Astrocyte of the cerebellum (primary cell): ENCODE measurements around the gene THEM5.
"Not testable (repeated sequence)": the region's sequence is repeated elsewhere in the genome, so short reads cannot be mapped to it uniquely, and the experiment has no call there.

ENCODE experiments used
- DNase-seq: peaks from one replicate; pipeline ENCODE4 v3.0.0-alpha.2; 2011; ENCODE audit warnings: low read depth
- H3K4me3 ChIP-seq: 2 replicates; pipeline ENCODE4 v1.5.1; 2011; ENCODE audit warnings: mild to moderate bottlenecking, low read depth, low read length, moderate library complexity
- CTCF ChIP-seq: IDR thresholded peaks from 2 replicates; pipeline ENCODE4 v1.5.1; 2012; ENCODE audit warnings: low read length, low read depth, moderate library complexity, mild to moderate bottlenecking; ENCODE audit errors: missing control alignments
- in situ Hi-C: cut with HindIII; loops from 2 replicates; pipeline ENCODE4 v1.10.0; 2017; ENCODE audit warnings: low sequenced_read_pairs

Gene THEM5

GRCh38 chr1:151855933-151856332 is 2.4 kb upstream of the THEM5 start:
- TF ChIP-seq CTCF, result no peak
- in situ Hi-C loops, result no loop called here

GRCh38 chr1:151855516-151855915 is 2.0 kb upstream of the THEM5 start:
- H3K4me3 ChIP-seq, DNase-seq, in situ Hi-C loops: not testable (repeated sequence)

More at GRCh38 chr1:151855933-151856332, 2.4 kb upstream of the THEM5 start:
- H3K4me3 ChIP-seq, result no peak overlapping the region
- no peak for DNase-seq

GRCh38 chr1:151854658-151855057 is 1.1 kb upstream of the THEM5 start:
- in situ Hi-C loops, result no loop called here
- no peak for DNase-seq
- no peak overlapping the region for H3K4me3 ChIP-seq
- no peak for TF ChIP-seq CTCF

GRCh38 chr1:151852733-151853132 is 779 bp downstream of the THEM5 start:
- no peak overlapping the region for H3K4me3 ChIP-seq
- DNase-seq, result no peak
- TF ChIP-seq CTCF, result no peak
- in situ Hi-C loops, result no loop called here

- in situ Hi-C loops, result no loop called here
- TF ChIP-seq CTCF, result no peak
- DNase-seq, result no peak
- H3K4me3 ChIP-seq, result no peak overlapping the region
These were observed 1.6 kb downstream of the THEM5 start for GRCh38 chr1:151851886-151852285.

GRCh38 chr1:151849871-151850270 is 3.6 kb downstream of the THEM5 start:
- in situ Hi-C loops, result no loop called here
- no peak for TF ChIP-seq CTCF
- no peak overlapping the region for H3K4me3 ChIP-seq
- no peak for DNase-seq

GRCh38 chr1:151849126-151849525 is 4.4 kb downstream of the THEM5 start:
- no peak overlapping the region for H3K4me3 ChIP-seq
- in situ Hi-C loops, result no loop called here
- no peak for TF ChIP-seq CTCF
- DNase-seq, result no peak
